NCI-H748 (cell line): ENCODE data around the gene CFAP57.

ENCODE experiments used
- DNase-seq: peaks from one replicate; lab custom pipeline; 2025; ENCODE audit not compliant: unreplicated experiment; lab: John Stamatoyannopoulos, UW

Gene CFAP57

DNA sequence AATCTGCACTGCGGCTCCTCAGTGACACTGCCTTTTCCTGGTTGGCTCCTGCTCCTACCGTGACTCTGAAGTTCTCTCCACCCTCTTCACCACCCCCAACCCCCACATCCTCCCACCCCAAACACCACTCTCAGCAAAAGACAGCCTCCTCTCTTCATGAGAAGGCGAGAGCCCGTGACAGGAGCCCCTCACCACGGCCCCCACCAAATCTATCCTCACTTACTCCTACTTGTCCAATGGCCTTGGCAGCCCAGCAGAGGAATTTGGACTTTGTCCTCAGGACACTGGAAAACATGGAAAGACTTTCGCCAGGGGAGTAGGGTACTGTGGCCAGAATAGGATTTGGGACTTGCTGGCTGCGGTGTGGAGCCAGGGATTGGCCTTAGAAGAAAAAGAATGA is 104.5 kb downstream of the CFAP57 start:
- DNase-seq, result no peak

DNA sequence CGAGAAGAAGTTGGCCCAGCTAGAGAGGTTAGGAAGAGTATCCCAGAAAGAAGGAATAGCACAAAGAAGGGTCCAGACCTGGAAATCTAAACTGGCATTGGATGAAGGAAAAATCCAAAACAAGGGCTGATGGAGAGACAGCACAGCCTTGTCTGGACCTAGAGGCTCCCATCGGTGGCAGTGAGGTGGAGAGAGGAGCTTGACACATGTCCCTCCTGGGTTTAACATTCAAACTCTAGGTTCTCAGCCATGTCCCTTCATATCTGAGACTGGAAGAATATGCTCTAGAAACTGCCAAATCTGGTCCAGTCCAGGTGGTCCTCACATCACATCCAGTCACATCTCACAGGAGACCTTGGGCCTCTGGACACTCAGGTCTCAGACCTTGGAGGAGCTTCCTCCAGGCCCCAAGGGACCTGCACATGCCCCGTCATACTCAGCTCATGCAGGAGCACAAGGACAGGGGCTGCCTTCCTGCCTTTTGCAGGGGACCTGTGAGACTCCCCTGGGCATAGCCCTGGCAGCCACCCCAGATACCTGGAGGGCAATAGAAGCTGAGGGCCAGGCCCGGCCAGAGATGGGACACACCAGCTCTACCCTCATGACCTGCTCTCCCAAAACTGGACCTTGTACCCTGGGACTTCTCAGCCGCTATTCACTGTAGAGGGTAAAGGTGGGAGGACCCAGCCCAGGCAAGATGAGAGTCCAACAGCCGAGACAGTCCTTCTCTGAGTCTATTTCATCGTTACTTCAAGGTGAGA is 105.2 kb downstream of the CFAP57 start:
- DNase-seq, result no peak

DNA sequence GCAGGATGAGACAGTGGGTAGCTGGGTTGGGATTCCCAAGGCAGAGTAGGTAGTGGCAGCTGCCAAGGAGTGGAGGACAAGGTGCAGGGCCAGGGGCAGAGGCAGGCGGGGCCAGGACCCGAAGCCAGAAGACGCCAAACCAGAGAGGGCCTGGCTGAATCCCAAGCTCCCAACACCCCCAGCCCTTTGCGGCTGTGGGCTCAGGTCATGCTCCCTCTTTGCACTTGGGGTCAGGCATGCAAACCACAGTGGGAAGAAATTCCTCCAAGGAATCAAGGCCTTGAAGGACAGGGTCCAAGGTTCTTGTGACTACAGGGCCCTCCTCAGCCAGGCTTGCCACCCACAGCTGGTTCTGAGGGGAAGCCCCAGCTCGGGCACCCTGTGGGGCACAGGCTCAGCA is 107.0 kb downstream of the CFAP57 start:
- no peak for DNase-seq

DNA sequence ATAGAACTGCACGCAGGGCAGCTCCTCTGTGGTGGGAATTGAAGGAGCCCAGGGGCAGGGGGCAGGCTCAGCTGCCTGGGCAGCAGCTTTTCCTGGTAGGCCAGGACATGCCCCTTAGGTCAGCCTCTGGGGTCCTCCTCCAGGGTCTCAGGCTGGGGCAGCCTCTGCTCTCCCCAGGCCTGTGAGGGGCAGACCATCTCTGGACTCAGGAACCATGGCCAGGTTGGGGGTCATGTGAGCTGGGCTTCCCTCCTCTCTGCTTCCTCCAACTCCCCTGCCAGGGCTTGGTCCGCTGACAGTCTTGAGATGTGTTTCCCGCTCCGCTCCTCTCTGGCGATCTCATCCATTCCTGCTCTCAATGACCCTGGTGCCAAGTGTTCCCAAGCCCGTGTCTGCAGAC is 107.5 kb downstream of the CFAP57 start:
- no peak for DNase-seq

DNA sequence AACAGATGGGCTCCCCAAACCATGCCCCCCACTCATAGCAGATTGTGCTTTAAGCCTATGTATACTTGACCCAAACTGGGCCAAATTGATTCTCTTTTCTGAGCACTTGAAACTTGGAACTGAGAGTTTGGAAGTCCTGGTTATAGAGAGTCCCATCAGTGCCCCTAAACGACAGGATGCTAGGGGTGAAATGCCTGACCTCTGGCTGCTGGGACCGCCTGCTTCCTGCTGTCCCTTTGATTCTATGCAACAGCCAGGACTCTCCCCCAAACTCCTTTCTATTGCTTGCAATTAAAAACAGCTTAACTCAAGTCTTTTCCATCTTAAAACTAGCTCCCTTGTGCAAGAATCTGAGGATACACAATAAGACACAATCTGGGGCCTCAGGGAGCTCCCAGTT is 108.6 kb downstream of the CFAP57 start:
- DNase-seq, result no peak

DNA sequence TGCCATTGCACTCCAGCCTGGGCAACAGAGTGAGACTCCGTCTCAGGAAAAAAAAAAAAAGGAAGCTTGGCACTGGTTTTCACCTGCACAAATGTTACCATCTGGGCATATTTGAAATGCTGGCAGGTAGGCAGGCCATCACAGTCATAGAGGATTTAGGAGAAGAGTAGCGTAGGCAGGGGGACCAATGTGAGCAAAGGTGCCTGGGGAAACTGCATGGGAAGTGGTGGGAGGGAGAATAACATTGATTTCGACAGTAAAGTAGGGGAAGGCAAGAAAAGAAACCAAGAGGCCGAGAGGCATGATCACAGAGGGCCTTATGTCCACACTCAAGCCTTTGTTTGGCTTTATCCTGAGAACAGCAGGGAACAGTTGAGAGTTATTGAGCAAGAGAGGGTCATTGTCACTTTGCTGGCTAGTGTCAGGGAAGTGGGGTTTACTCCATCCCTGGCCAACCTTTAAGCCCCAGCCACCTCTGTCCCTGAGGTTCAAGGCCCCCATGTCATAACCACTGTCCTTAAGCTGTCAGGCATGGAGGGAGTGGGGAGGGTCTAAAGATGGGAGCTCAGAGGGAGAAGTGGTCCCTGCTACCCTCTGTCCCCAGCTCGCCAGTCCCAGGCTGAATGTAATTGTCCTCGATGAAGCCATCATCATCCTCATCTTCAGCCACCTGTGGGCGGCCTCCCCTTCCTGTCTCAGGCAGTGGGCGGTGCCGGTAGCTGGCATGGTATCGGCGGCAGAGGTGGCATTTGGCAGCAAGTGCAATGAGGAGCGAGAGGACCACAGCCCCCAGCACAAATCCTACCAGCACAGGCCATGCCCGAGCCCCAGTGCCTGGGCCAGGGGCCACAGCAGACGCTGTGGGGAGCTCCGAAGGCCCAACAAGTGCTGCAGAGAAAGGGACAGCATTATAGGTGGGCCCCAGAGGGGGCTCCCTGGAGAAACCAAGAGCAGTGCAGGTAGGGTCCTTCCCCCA is 110.4 kb downstream of the CFAP57 start:
- DNase-seq, result peak; percentile 74

DNA sequence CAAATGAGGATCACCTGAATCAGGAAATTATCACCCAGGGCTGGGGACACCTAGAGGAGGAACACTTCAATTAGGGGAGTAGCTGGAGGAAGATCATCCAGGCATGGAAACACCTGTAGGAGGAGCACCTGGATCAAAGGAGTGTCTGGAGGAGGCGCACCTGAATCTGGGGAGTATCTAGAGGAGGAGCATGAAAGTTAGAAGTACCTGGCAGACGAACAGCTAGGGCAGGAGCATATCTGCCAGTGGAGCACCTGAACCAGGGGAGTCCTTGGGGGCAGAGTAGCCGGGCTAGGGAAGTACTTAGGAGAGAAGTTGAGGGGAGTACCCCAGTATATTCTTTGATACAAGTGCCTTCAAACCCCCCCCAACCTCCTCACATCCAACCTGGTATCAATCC is 111.9 kb downstream of the CFAP57 start:
- DNase-seq, result no peak

DNA sequence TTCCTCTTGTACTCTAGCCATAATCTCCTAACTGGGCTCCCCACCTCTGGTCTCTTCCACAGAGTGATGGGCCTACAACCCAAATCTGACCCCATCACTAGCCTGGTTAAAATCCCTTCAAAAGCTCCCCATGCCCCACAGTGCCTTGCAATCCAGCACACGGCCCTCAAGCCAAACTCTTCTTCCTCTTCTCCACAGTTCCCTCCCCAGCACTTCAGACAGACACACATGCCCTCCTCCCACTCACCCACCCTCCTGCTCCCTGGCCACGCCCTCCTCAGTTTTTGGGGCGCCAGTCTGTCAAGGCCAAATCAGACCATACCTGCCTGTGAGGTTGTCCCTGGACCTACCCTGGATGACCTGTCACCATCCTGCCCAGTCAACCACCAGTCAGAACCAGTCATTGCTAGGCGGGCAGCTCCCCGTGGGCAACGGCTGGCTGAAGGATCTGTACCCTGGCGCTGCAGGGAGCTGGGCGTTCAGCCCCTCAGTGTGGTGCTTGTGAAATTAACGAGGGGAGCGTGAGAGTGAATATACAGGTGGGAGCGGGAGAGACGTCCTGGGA is 112.5 kb downstream of the CFAP57 start:
- DNase-seq, result peak; percentile 79

DNA sequence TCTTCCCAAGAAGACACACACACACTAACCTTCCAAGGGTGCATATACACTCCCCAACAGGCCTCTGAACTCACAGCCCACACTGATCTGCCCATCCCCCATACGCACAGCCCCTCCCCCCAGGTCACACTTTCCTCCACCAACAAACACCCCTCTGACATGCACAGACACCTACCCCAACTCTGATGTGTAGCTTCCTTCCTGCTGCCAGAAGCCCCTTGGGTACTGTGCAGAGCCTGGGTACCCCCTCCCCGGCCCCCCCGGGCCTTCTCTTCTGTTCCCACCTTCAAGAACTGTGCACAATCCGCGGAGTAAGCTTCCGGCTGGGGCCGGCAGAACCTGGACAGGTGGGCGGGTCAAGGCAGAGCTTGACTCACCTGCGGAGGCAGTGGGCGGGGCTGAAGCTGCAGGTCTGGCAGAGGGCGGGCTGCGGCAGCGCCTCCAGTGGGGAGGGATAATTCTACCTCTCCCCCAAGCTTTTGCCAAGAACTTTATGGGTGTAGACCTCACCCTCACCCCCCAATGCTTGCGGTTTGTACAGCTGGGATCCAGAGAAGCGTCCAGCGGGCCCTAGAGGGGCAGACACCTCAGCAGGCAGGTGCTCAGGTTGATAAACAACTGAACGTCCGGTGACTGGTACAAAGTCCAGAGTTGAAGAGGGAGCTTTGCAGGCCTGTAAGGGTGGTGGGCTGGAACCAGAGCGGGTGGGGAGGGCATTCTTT is 113.3 kb downstream of the CFAP57 start, which contains the start of gene C1orf210:
Gene C1orf210 (minus strand): TSS at position 313 of the 722 bp plus-strand sequence. CDS start 2,311 bp downstream, outside the sequence.
- DNase-seq, result peak; percentile 100

DNA sequence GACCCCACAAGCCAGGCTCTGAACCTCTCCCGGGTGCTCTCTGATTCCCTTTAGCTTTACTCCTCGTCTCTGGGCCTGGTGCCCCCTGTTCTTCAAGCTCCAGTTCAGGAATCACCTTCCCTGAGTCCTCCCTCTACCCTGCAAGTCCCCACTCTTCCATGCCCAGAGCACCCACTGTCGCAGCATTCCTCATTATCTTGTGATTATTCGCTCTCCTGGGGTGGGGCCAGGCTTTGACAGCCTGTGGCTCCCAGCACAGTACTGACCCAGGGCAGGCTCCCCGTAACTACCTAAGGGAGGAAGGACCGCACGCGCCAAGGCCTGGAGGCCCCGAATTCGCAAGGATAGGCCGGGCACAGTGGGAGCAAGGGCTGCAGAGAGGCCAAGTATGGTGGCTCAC is 114.0 kb downstream of the CFAP57 start:
- DNase-seq, result no peak

DNA sequence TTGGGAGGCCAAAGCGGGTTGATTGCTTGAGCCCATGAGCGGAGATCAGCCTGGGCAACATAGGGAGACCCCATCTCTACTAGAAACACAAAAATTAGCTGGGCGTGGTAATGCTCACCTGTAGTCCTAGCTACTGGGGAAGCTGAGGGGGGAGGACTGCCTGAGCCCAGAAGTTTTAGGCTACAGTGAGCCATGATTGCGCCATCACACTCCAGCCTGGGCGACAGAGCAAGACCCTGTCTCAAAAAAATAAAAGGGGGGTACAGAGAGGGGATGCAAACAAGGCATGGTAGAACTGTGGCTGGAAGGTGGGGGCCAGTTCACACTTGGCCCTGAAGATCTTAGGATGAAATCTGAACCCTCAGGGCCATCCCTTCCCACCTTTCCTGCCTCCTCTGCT is 114.4 kb downstream of the CFAP57 start:
- DNase-seq, result no peak

DNA sequence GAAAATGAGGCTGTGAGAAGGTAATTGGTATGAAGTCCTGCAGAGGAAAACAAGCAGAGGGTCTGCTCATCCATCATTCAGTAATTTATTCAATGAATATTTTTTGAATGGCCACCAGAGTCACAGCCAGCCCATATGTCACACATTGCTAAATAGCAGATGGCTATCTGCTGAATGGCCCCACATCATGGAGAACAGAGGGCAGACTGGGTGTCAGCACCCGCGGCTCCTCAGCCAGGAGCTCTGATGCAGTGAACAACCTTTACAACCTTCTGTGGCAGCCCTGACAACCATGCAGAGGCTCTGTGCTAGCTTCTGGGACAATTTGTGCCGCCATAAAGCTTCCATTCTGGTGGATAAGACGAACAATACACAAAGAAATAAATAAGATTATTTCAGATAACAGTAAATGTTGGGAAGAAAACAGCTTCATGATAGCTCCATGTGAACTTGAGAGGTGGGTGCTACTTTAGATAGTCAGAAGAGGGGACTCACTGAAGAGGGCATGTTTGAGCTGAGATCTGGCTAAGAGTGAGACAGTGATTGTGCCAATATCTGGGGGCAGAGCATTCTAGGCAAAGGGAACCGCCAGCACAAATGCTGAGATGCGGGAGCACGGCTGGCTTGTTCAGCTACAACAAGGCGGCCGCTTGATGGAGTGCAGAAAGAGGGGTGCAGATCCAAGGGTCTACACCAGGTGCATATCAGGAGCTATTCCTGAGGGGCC is 116.1 kb downstream of the CFAP57 start:
- no peak for DNase-seq

DNA sequence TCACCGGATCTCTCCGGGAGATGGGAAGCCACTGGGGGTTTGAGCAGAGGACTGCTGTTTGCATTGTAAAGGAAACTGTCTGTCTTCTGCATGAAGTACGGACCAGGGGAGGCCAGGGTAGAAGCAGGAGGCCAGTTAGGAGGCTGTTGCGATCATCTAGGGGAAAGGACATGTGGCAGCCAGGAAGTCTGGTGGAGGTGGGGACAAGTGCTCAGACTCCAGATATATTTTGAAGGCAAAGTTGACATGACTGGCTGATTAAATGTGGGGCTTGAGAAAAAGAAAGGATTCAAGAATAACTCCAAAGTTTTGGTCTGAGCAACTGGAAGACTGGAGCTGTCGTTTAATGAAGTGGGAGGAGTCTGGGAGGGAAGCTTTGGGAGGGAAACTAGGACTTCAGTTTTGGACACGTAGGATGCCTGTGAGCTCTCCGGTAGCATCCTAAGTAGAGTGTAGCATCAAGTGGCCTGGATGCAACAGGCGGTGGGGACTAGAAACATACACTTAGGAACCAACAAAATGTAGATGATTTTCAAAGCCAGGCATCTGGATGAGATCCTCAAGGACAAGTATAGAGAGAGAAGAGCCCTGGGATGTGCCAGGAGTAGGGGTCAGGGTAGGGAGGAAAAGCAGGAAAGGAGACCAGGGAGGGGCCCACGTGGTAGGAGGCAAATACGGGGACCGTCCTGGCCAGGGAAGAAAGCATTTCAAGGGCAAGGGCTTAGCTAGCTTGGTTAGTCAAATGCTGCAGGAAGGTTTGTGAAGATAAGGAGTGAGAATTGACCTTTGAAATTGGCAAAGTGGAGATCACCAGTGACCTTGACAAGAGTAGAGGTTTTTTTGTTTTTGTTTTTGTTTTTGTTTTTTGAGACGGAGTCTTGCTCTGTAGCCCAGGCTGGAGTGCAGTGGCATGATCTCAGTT is 116.9 kb downstream of the CFAP57 start:
- no peak for DNase-seq

DNA sequence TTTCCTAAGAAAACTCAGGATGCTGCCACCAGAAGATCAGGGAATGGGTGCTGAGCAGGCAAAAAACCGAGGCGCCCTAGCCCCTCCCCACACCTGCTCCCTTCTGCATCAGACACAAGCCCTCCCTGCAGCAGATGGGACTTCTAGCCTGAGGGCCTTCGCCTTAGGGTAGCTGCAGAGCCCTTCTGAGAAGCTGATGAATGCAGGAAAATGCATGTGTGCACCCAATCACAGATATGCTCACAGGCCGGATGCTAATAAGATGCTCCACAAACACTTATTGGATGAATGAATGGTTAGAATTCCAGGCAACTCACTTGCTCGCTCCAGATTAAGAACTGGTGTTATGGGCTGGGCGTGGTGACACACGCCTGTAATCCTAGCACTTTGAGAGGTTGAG is 120.1 kb downstream of the CFAP57 start:
- no peak for DNase-seq

DNA sequence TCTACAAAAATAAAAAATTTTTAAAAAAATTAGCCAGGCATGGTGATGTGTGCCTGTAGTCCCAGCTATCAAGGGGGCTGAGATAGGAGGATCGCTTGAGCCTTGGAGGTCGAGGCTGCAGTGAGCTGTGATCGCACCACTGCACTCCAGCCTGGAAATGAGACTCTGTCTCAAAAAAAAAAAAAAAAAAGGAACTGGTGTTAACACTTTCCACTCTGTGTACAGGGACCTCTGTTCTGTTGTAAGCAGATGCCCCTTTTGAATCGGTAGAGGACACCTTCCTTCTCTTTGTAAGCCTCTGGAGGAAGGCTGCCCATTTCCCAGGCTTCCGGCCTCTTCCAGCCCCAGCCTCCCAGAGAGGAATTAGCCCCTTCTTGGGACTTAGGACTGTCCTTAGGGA is 120.5 kb downstream of the CFAP57 start:
- DNase-seq, result no peak

DNA sequence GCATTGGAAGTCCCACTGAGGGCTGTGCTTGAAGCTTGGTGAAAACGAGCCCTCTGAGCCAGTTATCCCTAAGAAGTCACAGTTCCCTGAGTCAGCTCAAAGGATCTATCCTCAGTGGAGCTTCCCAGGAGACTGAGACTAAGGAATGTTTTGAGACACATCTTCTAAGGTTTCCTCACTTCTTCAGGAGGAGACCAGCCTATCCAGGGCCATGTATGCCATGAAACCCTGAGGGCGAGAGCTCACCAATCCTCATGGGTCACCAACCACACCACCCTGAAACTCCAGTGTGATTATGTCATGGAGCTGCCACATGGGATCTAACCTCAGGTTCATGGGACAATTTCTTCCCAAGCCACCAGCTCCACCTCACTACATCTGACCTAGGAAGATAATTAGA is 121.0 kb downstream of the CFAP57 start:
- no peak for DNase-seq

DNA sequence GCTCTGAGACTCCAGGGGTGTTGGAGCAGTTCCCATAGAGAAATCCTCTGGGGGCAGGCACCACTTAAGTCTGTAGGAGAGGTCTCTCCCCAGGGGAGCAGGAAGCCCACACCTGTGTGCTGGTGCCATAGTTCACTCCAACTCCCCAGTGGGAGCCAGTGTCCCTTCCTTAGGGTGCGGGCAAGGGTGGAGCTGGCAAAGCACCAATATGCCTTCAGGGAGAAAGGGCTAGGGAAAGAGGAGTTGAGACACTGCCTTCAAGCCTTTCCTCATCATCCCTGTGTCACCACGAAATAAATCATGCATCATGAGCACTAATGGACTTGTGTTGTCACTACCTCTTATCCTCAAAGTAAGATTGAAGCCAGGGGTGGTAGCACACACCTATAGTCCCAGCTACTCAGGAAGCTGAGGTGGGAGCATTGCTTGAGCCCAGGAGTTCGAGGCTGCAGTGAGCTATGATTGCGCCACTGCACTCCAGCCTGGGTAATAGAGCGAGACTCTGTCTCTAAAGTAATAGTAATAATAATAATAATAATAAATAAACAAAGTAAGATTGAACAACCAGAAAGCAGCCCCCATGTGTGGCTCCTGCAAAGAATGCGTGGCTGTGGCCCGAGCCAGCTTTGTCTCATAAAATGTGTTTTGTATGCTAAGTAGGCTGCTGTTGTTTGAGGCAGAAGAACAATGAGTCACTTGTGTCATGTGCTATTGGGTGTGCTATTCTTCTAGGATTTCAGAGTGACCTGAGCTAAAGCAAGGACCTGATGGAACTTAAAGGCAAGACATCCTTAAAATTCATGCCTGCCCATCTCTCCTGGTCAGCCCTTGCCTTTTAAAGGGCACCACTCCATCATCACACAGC is 122.0 kb downstream of the CFAP57 start:
- no peak for DNase-seq

DNA sequence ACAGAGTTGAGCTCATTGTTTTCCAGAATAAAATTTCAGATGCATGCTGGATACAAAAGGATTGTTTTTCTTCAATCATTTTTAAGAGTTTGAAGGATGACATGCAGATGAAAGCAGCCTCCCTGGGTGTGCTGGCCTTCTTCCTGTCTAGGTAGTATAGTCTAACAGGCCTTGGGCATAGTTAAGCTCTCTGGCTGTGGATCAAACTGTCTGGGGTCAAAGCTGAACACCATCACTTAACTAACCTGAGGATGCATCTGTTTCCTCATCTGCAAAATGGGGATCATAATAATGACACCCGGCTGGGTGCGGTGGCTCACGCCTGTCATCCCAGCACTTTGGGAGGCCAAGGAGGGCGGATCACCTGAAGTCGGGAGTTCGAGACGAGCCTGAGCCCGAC is 122.6 kb downstream of the CFAP57 start:
- DNase-seq, result no peak
